HG02623 (cell line): ENCODE measurements around the gene RNF152.

Experiments used
- ATAC-seq: cut with Tn5 transposase; IDR thresholded peaks from one replicate; pipeline ENCODE4 v1.9.1; 2021; ENCODE audit warnings: moderate library complexity; ENCODE audit not compliant: unreplicated experiment

RNF152 gene

GRCh38 chr18:61854578-61855448, 38.0 kb downstream of the RNF152 start:
- ATAC-seq: no peak

GRCh38 chr18:61853855-61854254, 39.0 kb downstream of the RNF152 start:
- no peak for ATAC-seq

GRCh38 chr18:61852496-61852895, 40.3 kb downstream of the RNF152 start:
- ATAC-seq: no peak

- ATAC-seq: no peak
Measured at GRCh38 chr18:61851940-61852451, 40.8 kb downstream of the RNF152 start.

- no peak for ATAC-seq
Measured at GRCh38 chr18:61851279-61851678, 41.5 kb downstream of the RNF152 start.

- no peak for ATAC-seq
Measured at GRCh38 chr18:61850756-61851155, 42.1 kb downstream of the RNF152 start.

GRCh38 chr18:61847164-61847791, 45.5 kb downstream of the RNF152 start:
- no peak for ATAC-seq

- no peak for ATAC-seq
Measured at GRCh38 chr18:61845197-61845596, 47.6 kb downstream of the RNF152 start.

GRCh38 chr18:61844726-61845125, 48.1 kb downstream of the RNF152 start:
- no peak for ATAC-seq

- ATAC-seq: no peak
Measured at GRCh38 chr18:61842146-61842545, 50.7 kb downstream of the RNF152 start.

- no peak for ATAC-seq
Measured at GRCh38 chr18:61841706-61842105, 51.1 kb downstream of the RNF152 start.

GRCh38 chr18:61840324-61840723, 52.5 kb downstream of the RNF152 start:
- no peak for ATAC-seq

GRCh38 chr18:61838521-61838920, 54.3 kb downstream of the RNF152 start:
- no peak for ATAC-seq

GRCh38 chr18:61833978-61834377, 58.8 kb downstream of the RNF152 start:
- no peak for ATAC-seq

- no peak for ATAC-seq
Measured at GRCh38 chr18:61833387-61833786, 59.4 kb downstream of the RNF152 start.

- no peak for ATAC-seq
Measured at GRCh38 chr18:61832858-61833257, 59.9 kb downstream of the RNF152 start.

- ATAC-seq: no peak
Measured at GRCh38 chr18:61831071-61831470, 61.7 kb downstream of the RNF152 start.

- no peak for ATAC-seq
Measured at GRCh38 chr18:61829108-61829507, 63.7 kb downstream of the RNF152 start.

GRCh38 chr18:61827591-61827990, 65.2 kb downstream of the RNF152 start:
- ATAC-seq: no peak

- ATAC-seq: no peak
Measured at GRCh38 chr18:61825386-61825785, 67.4 kb downstream of the RNF152 start.

- no peak for ATAC-seq
Measured at GRCh38 chr18:61824733-61825363, 68.0 kb downstream of the RNF152 start.

GRCh38 chr18:61823595-61823994, 69.2 kb downstream of the RNF152 start:
- no peak for ATAC-seq
